WTC11 (cell line): Measurements from ENCODE around the gene GALNT17. TPM values are rescaled to one million over a fixed set of nuclear protein-coding genes. Genes with fewer than 3 reads are reported as not detected.

Experiments
- ATAC-seq: fragments of 200-7000 bp; cut with Tn5 transposase; 2 replicates; pipeline ENCODE4 v1.10.0; 2021; ENCODE audit warnings: mild to moderate bottlenecking, moderate library complexity
- CTCF ChIA-PET: fragments of 300-600 bp; sonication (Branson Sonifier 250); formaldehyde crosslinking; loops from one replicate; lab custom pipeline; 2021; ENCODE audit warnings: antibody characterized with exemption; lab: Charles Lee
- POLR2A ChIA-PET: fragments of 350-600 bp; sonication (Branson Sonifier 250); formaldehyde crosslinking; loops from one replicate; lab custom pipeline; 2021; ENCODE audit warnings: antibody characterized with exemption; lab: Charles Lee
- DNase-seq: peaks from one replicate; pipeline ENCODE4 v3.0.0; 2021; ENCODE audit warnings: low spot score
- H3K27ac Mint-ChIP-seq: 2 replicates; pipeline ENCODE4 v1.8.0; 2021; ENCODE audit warnings: mixed read lengths
- H3K27me3 Mint-ChIP-seq: 2 replicates; pipeline ENCODE4 v1.8.0; 2021; ENCODE audit warnings: low read depth, mild to moderate bottlenecking, moderate library complexity, mixed read lengths
- H3K36me3 Mint-ChIP-seq: 2 replicates; pipeline ENCODE4 v1.8.0; 2021; ENCODE audit warnings: mixed read lengths
- H3K4me1 Mint-ChIP-seq: 2 replicates; pipeline ENCODE4 v1.8.0; 2022; ENCODE audit warnings: mixed read lengths
- H3K4me3 Mint-ChIP-seq: 2 replicates; pipeline ENCODE4 v1.8.0; 2021; ENCODE audit warnings: mild to moderate bottlenecking, moderate library complexity, mixed read lengths
- H3K9me3 Mint-ChIP-seq: 2 replicates; pipeline ENCODE4 v1.8.0; 2021; ENCODE audit warnings: mixed read lengths
- ARID4B ChIP-seq: sonication (generic); formaldehyde crosslinking; IDR thresholded peaks from 2 replicates; pipeline ENCODE4 v1.8.0; 2023; ENCODE audit warnings: missing genetic modification reagents, mild to moderate bottlenecking, borderline replicate concordance
- ATF2 ChIP-seq: sonication (generic); formaldehyde crosslinking; IDR thresholded peaks from 2 replicates; pipeline ENCODE4 v1.8.1; 2022; ENCODE audit warnings: low read depth, missing genetic modification reagents, borderline replicate concordance
- CREB1 ChIP-seq: sonication (generic); formaldehyde crosslinking; IDR thresholded peaks from 2 replicates; pipeline ENCODE4 v1.8.0; 2023; ENCODE audit warnings: mild to moderate bottlenecking, missing genetic modification reagents
- ETV6 ChIP-seq: sonication (generic); formaldehyde crosslinking; IDR thresholded peaks from 2 replicates; pipeline ENCODE4 v1.8.1; 2022; ENCODE audit warnings: mild to moderate bottlenecking, missing genetic modification reagents
- IRF2 ChIP-seq: sonication (generic); formaldehyde crosslinking; IDR thresholded peaks from 2 replicates; pipeline ENCODE4 v1.8.0; 2022; ENCODE audit warnings: low read depth, missing genetic modification reagents, borderline replicate concordance
- MLX ChIP-seq: sonication (generic); formaldehyde crosslinking; IDR thresholded peaks from 2 replicates; pipeline ENCODE4 v1.8.1; 2023; ENCODE audit warnings: mild to moderate bottlenecking, missing genetic modification reagents, moderate library complexity
- NFATC4 ChIP-seq: fragments of 250-450 bp; sonication (Bioruptor Pico); IDR thresholded peaks from 2 replicates; pipeline ENCODE4 v1.9.0; 2021; ENCODE audit warnings: mild to moderate bottlenecking
- OVOL2 ChIP-seq: fragments of 250-450 bp; sonication (Bioruptor Pico); IDR thresholded peaks from 2 replicates; pipeline ENCODE4 v1.9.0; 2021; ENCODE audit warnings: mild to moderate bottlenecking, borderline replicate concordance
- PRRX2 ChIP-seq: fragments of 250-450 bp; sonication (Bioruptor Pico); IDR thresholded peaks from 2 replicates; pipeline ENCODE4 v1.8.0; 2021; ENCODE audit warnings: mild to moderate bottlenecking
- TEAD1 ChIP-seq: sonication (generic); formaldehyde crosslinking; IDR thresholded peaks from 2 replicates; pipeline ENCODE4 v1.8.0; 2022; ENCODE audit warnings: mild to moderate bottlenecking, missing genetic modification reagents
- ZNF121 ChIP-seq: sonication (generic); formaldehyde crosslinking; IDR thresholded peaks from 2 replicates; pipeline ENCODE4 v1.8.0; 2023; ENCODE audit warnings: missing genetic modification reagents
- ZNF138 ChIP-seq: sonication (generic); formaldehyde crosslinking; conservative IDR thresholded peaks from 2 replicates; pipeline ENCODE4 v1.8.1; 2022; ENCODE audit warnings: mild to moderate bottlenecking, moderate library complexity, missing genetic modification reagents
- ZNF263 ChIP-seq: sonication (generic); formaldehyde crosslinking; IDR thresholded peaks from 2 replicates; pipeline ENCODE4 v1.8.1; 2022; ENCODE audit warnings: low read depth, mild to moderate bottlenecking, moderate library complexity, missing genetic modification reagents
- total RNA-seq: library from RNA; stranded (reverse); gene quantifications from 3 replicates; pipeline ENCODE4 v1.2.3, GENCODE V29; 2021
- TF ChIP-seq, protein P1 (sequence below): fragments of 250-450 bp; sonication (Bioruptor Pico); IDR thresholded peaks from 2 replicates; pipeline ENCODE4 v1.9.0; 2021; ENCODE audit warnings: moderate library complexity, mild to moderate bottlenecking, inconsistent platforms, borderline replicate concordance
- TF ChIP-seq, protein P2 (sequence below): sonication (generic); formaldehyde crosslinking; IDR thresholded peaks from 2 replicates; pipeline ENCODE4 v1.8.0; 2022; ENCODE audit warnings: missing genetic modification reagents
- TF ChIP-seq, protein P3 (sequence below): sonication (generic); formaldehyde crosslinking; IDR thresholded peaks from 2 replicates; pipeline ENCODE4 v1.8.0; 2023; ENCODE audit warnings: mild to moderate bottlenecking, missing genetic modification reagents

The GALNT17 gene
- total RNA-seq, 1 experiment from 2014 or later: 61.1 TPM

- Mint-ChIP-seq H3K4me3 (no peak overlapping the region), H3K27me3 (peaks cover 2% of the 10 kb centered on the region; the same call in 1 of the 2 replicates)
- no peak for TF ChIP-seq ZNF263 (CRISPR knock-in tag)
- no peak for TF ChIP-seq IRF2 (CRISPR knock-in tag)
- no peak for TF ChIP-seq CREB1 (CRISPR knock-in tag)
- no peak for TF ChIP-seq TEAD1 (CRISPR knock-in tag)
- TF ChIP-seq ATF2 (CRISPR knock-in tag): no peak
- TF ChIP-seq, protein P1, sequence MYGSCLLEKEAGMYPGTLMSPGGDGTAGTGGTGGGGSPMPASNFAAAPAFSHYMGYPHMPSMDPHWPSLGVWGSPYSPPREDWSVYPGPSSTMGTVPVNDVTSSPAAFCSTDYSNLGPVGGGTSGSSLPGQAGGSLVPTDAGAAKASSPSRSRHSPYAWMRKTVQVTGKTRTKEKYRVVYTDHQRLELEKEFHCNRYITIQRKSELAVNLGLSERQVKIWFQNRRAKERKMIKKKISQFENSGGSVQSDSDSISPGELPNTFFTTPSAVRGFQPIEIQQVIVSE (CRISPR knock-in tag): no peak
- TF ChIP-seq, all 79 proteins: peak for 0
- Mint-ChIP-seq H3K27ac (peak overlapping the region; percentile 64), H3K9me3 (peaks cover 52% of the 10 kb centered on the region), H3K36me3 (peaks cover 76% of the 10 kb centered on the region), H3K4me1 (peaks cover 4% of the 10 kb centered on the region; the same call in 1 of the 2 replicates)
- CTCF ChIA-PET: no interaction called here
- POLR2A ChIA-PET: no interaction called here
- no peak for DNase-seq
- ATAC-seq: no peak
Observed at GRCh38 chr7:71518880-71519279, 386.9 kb downstream of the GALNT17 start.

DNA sequence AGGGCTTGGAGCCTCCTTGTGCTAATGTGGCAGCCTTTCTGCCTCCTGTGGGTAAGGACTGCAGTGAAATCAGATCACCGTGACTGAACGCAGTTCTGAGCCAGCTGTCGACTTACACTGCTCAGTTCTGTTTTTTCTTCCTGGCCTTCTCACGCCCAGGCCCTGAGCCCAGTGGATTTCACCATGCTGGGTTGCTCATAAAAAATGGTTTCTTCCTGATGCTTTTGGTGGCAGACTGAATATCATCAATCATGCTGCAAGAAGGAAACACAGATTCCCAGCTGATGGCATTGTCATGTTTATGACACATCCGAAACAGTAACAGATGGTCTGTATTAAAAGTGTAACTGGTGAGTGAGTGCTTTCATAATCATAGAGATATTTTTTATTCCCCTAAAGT, 389.6 kb downstream of the GALNT17 start:
- Mint-ChIP-seq H3K27me3 (no peaks in the 10 kb centered on the region), H3K9me3 (peaks cover 27% of the 10 kb centered on the region), H3K4me3 (no peak overlapping the region), H3K36me3 (peaks cover 58% of the 10 kb centered on the region), H3K4me1 (no peaks in the 10 kb centered on the region), H3K27ac (no peak overlapping the region)
- no peak for TF ChIP-seq ZNF121 (CRISPR knock-in tag)
- no peak for TF ChIP-seq ETV6 (CRISPR knock-in tag)
- no peak for TF ChIP-seq PRRX2 (CRISPR knock-in tag)
- TF ChIP-seq ARID4B: no peak
- TF ChIP-seq, protein P2, sequence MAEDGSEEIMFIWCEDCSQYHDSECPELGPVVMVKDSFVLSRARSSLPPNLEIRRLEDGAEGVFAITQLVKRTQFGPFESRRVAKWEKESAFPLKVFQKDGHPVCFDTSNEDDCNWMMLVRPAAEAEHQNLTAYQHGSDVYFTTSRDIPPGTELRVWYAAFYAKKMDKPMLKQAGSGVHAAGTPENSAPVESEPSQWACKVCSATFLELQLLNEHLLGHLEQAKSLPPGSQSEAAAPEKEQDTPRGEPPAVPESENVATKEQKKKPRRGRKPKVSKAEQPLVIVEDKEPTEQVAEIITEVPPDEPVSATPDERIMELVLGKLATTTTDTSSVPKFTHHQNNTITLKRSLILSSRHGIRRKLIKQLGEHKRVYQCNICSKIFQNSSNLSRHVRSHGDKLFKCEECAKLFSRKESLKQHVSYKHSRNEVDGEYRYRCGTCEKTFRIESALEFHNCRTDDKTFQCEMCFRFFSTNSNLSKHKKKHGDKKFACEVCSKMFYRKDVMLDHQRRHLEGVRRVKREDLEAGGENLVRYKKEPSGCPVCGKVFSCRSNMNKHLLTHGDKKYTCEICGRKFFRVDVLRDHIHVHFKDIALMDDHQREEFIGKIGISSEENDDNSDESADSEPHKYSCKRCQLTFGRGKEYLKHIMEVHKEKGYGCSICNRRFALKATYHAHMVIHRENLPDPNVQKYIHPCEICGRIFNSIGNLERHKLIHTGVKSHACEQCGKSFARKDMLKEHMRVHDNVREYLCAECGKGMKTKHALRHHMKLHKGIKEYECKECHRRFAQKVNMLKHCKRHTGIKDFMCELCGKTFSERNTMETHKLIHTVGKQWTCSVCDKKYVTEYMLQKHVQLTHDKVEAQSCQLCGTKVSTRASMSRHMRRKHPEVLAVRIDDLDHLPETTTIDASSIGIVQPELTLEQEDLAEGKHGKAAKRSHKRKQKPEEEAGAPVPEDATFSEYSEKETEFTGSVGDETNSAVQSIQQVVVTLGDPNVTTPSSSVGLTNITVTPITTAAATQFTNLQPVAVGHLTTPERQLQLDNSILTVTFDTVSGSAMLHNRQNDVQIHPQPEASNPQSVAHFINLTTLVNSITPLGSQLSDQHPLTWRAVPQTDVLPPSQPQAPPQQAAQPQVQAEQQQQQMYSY: no peak
- CTCF ChIA-PET: no interaction called here
- ATAC-seq: no peak
- DNase-seq: no peak
- POLR2A ChIA-PET: no interaction called here

DNA sequence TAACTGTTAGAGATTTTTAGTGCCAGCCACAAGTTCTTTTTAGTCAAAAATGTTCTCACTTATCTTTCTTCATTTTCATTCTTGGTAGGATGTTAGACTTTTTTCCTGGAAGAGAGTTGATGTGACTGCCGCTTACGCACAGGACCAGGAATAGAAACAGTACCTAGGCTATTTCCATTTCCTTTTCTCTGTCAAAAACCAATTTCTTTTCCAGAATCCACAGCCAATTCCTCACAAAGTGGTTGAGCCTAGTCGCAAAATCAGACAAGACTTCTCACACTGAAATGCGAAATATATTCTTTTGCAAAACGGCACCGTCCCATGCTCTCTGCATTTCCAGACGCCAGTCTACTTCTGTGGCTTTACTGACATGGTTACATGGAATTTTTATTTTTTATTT, 394.2 kb downstream of the GALNT17 start:
- ATAC-seq: no peak
- no peaks in the 10 kb centered on the region for H3K4me1 Mint-ChIP-seq
- no peaks in the 10 kb centered on the region for H3K27me3 Mint-ChIP-seq
- CTCF ChIA-PET: no interaction called here
- DNase-seq: no peak
- peaks cover 34% of the 10 kb centered on the region for H3K36me3 Mint-ChIP-seq
- no peak overlapping the region for H3K27ac Mint-ChIP-seq
- POLR2A ChIA-PET: no interaction called here
- H3K9me3 Mint-ChIP-seq: peaks cover 15% of the 10 kb centered on the region
- H3K4me3 Mint-ChIP-seq: no peak overlapping the region
- no peak for TF ChIP-seq NFATC4 (CRISPR knock-in tag)
- TF ChIP-seq ZNF138 (CRISPR knock-in tag): no peak
- TF ChIP-seq, protein P3, sequence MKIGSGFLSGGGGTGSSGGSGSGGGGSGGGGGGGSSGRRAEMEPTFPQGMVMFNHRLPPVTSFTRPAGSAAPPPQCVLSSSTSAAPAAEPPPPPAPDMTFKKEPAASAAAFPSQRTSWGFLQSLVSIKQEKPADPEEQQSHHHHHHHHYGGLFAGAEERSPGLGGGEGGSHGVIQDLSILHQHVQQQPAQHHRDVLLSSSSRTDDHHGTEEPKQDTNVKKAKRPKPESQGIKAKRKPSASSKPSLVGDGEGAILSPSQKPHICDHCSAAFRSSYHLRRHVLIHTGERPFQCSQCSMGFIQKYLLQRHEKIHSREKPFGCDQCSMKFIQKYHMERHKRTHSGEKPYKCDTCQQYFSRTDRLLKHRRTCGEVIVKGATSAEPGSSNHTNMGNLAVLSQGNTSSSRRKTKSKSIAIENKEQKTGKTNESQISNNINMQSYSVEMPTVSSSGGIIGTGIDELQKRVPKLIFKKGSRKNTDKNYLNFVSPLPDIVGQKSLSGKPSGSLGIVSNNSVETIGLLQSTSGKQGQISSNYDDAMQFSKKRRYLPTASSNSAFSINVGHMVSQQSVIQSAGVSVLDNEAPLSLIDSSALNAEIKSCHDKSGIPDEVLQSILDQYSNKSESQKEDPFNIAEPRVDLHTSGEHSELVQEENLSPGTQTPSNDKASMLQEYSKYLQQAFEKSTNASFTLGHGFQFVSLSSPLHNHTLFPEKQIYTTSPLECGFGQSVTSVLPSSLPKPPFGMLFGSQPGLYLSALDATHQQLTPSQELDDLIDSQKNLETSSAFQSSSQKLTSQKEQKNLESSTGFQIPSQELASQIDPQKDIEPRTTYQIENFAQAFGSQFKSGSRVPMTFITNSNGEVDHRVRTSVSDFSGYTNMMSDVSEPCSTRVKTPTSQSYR (CRISPR knock-in tag): no peak
- no peak for TF ChIP-seq OVOL2 (CRISPR knock-in tag)
- no peak for TF ChIP-seq MLX (CRISPR knock-in tag)
